ENCODE results near the gene MAGEA2B.
"Not testable (repeated sequence)": the region's sequence is repeated elsewhere in the genome, so short reads cannot be mapped to it uniquely, and the experiment has no call there.

Gene MAGEA2B

GRCh38 chrX:152734143-152734858 is 19.9 kb downstream of the MAGEA2B start:
- not testable (repeated sequence) for H3K4me3 ChIP-seq (ENCODE audit: low read length); H3K9ac ChIP-seq (ENCODE audit: low read length); H3K36me3 ChIP-seq (ENCODE audit: control insufficient read depth, insufficient read depth, low read length); H3K4me1 ChIP-seq (ENCODE audit: control insufficient read depth, insufficient read depth, low read length); H3K27me3 ChIP-seq (ENCODE audit: control insufficient read depth, insufficient read depth, low read length); H3K9me3 ChIP-seq (ENCODE audit: control insufficient read depth, low read length)

- Histone ChIP-seq H3K9me3 (ENCODE audit: control insufficient read depth, low read length) (no peaks in the 10 kb centered on the region), H3K9ac (ENCODE audit: low read length) (no peak overlapping the region), H3K4me3 (ENCODE audit: low read length) (no peak overlapping the region), H3K27me3 (ENCODE audit: control insufficient read depth, insufficient read depth, low read length) (no peaks in the 10 kb centered on the region), H3K4me1 (ENCODE audit: control insufficient read depth, insufficient read depth, low read length) (no peaks in the 10 kb centered on the region), H3K36me3 (ENCODE audit: control insufficient read depth, insufficient read depth, low read length) (no peaks in the 10 kb centered on the region)
Measured at GRCh38 chrX:152735101-152735500, 20.7 kb downstream of the MAGEA2B start.

- H3K4me3 ChIP-seq (ENCODE audit: low read length), result no peak overlapping the region
- H3K4me1 ChIP-seq (ENCODE audit: control insufficient read depth, insufficient read depth, low read length), result no peaks in the 10 kb centered on the region
- H3K36me3 ChIP-seq (ENCODE audit: control insufficient read depth, insufficient read depth, low read length), result no peaks in the 10 kb centered on the region
- H3K9ac ChIP-seq (ENCODE audit: low read length), result no peak overlapping the region
- H3K27me3 ChIP-seq (ENCODE audit: control insufficient read depth, insufficient read depth, low read length), result no peaks in the 10 kb centered on the region
- H3K9me3 ChIP-seq (ENCODE audit: control insufficient read depth, low read length), result no peaks in the 10 kb centered on the region
Measured at GRCh38 chrX:152735860-152736511, 21.6 kb downstream of the MAGEA2B start.

- H3K9me3 ChIP-seq (ENCODE audit: control insufficient read depth, low read length); H3K36me3 ChIP-seq (ENCODE audit: control insufficient read depth, insufficient read depth, low read length); H3K27me3 ChIP-seq (ENCODE audit: control insufficient read depth, insufficient read depth, low read length); H3K4me1 ChIP-seq (ENCODE audit: control insufficient read depth, insufficient read depth, low read length); H3K4me3 ChIP-seq (ENCODE audit: low read length); H3K9ac ChIP-seq (ENCODE audit: low read length): not testable (repeated sequence)
Measured at GRCh38 chrX:152736528-152736927, 22.1 kb downstream of the MAGEA2B start.

GRCh38 chrX:152738560-152738959 is 24.1 kb downstream of the MAGEA2B start:
- Histone ChIP-seq H3K9ac (ENCODE audit: low read length) (no peak overlapping the region), H3K36me3 (ENCODE audit: control insufficient read depth, insufficient read depth, low read length) (no peaks in the 10 kb centered on the region), H3K4me1 (ENCODE audit: control insufficient read depth, insufficient read depth, low read length) (no peaks in the 10 kb centered on the region), H3K27me3 (ENCODE audit: control insufficient read depth, insufficient read depth, low read length) (no peaks in the 10 kb centered on the region), H3K9me3 (ENCODE audit: control insufficient read depth, low read length) (no peaks in the 10 kb centered on the region), H3K4me3 (ENCODE audit: low read length) (no peak overlapping the region)

- not testable (repeated sequence) for H3K27me3 ChIP-seq (ENCODE audit: control insufficient read depth, insufficient read depth, low read length); H3K9me3 ChIP-seq (ENCODE audit: control insufficient read depth, low read length); H3K4me3 ChIP-seq (ENCODE audit: low read length); H3K4me1 ChIP-seq (ENCODE audit: control insufficient read depth, insufficient read depth, low read length); H3K36me3 ChIP-seq (ENCODE audit: control insufficient read depth, insufficient read depth, low read length); H3K9ac ChIP-seq (ENCODE audit: low read length)
Measured at GRCh38 chrX:152753686-152754650, 39.5 kb downstream of the MAGEA2B start, which contains the start of gene MAGEA2. Gene MAGEA2 (minus strand): TSS chrX:152753842. CDS start chrX:152751363, 2,479 bp downstream.

- not testable (repeated sequence) for H3K36me3 ChIP-seq (ENCODE audit: control insufficient read depth, insufficient read depth, low read length); H3K27me3 ChIP-seq (ENCODE audit: control insufficient read depth, insufficient read depth, low read length); H3K4me1 ChIP-seq (ENCODE audit: control insufficient read depth, insufficient read depth, low read length); H3K4me3 ChIP-seq (ENCODE audit: low read length); H3K9me3 ChIP-seq (ENCODE audit: control insufficient read depth, low read length); H3K9ac ChIP-seq (ENCODE audit: low read length)
Measured at GRCh38 chrX:152754871-152755270, 40.4 kb downstream of the MAGEA2B start.

GRCh38 chrX:152758918-152759317 is 44.5 kb downstream of the MAGEA2B start, which contains the start of gene CSAG3:
Gene CSAG3 (plus strand): TSS chrX:152759218.
- not testable (repeated sequence) for H3K9ac ChIP-seq (ENCODE audit: low read length); H3K4me3 ChIP-seq (ENCODE audit: low read length); H3K27me3 ChIP-seq (ENCODE audit: control insufficient read depth, insufficient read depth, low read length); H3K36me3 ChIP-seq (ENCODE audit: control insufficient read depth, insufficient read depth, low read length); H3K4me1 ChIP-seq (ENCODE audit: control insufficient read depth, insufficient read depth, low read length); H3K9me3 ChIP-seq (ENCODE audit: control insufficient read depth, low read length)

GRCh38 chrX:152759544-152759943 is 45.1 kb downstream of the MAGEA2B start:
- H3K36me3 ChIP-seq (ENCODE audit: control insufficient read depth, insufficient read depth, low read length); H3K9me3 ChIP-seq (ENCODE audit: control insufficient read depth, low read length); H3K4me1 ChIP-seq (ENCODE audit: control insufficient read depth, insufficient read depth, low read length); H3K27me3 ChIP-seq (ENCODE audit: control insufficient read depth, insufficient read depth, low read length); H3K4me3 ChIP-seq (ENCODE audit: low read length); H3K9ac ChIP-seq (ENCODE audit: low read length): not testable (repeated sequence)

GRCh38 chrX:152761582-152761981 is 47.2 kb downstream of the MAGEA2B start:
- H3K4me1 ChIP-seq (ENCODE audit: control insufficient read depth, insufficient read depth, low read length); H3K9ac ChIP-seq (ENCODE audit: low read length); H3K36me3 ChIP-seq (ENCODE audit: control insufficient read depth, insufficient read depth, low read length); H3K4me3 ChIP-seq (ENCODE audit: low read length); H3K9me3 ChIP-seq (ENCODE audit: control insufficient read depth, low read length); H3K27me3 ChIP-seq (ENCODE audit: control insufficient read depth, insufficient read depth, low read length): not testable (repeated sequence)

GRCh38 chrX:152766562-152766961 is 52.1 kb downstream of the MAGEA2B start:
- not testable (repeated sequence) for H3K4me1 ChIP-seq (ENCODE audit: control insufficient read depth, insufficient read depth, low read length); H3K9ac ChIP-seq (ENCODE audit: low read length); H3K27me3 ChIP-seq (ENCODE audit: control insufficient read depth, insufficient read depth, low read length); H3K9me3 ChIP-seq (ENCODE audit: control insufficient read depth, low read length); H3K36me3 ChIP-seq (ENCODE audit: control insufficient read depth, insufficient read depth, low read length); H3K4me3 ChIP-seq (ENCODE audit: low read length)
